Stimulated activated CD4-positive, alpha-beta T cell treated with anti-CD3 and anti-CD28 coated beads, Interleukin-2, amount 100 ng/mL, for 4 hours (primary cell): ENCODE data around the gene FOSL2.

Source experiments
- DNase-seq: peaks from one replicate; pipeline ENCODE4 v3.0.0-alpha.2; 2020; ENCODE audit warnings: low read depth

FOSL2 gene

GRCh38 chr2:28375236-28375635 is 17.4 kb upstream of the FOSL2 start:
- DNase-seq: no peak

- no peak for DNase-seq
These were observed 16.7 kb upstream of the FOSL2 start for GRCh38 chr2:28375742-28376631.

GRCh38 chr2:28377195-28377816 is 15.4 kb upstream of the FOSL2 start:
- no peak for DNase-seq

- DNase-seq: no peak
These were observed 14.5 kb upstream of the FOSL2 start for GRCh38 chr2:28377984-28378678.

- DNase-seq: no peak
These were observed 13.7 kb upstream of the FOSL2 start for GRCh38 chr2:28378679-28379584.

- no peak for DNase-seq
These were observed 12.4 kb upstream of the FOSL2 start for GRCh38 chr2:28380219-28380618.

GRCh38 chr2:28381225-28382180 is 11.2 kb upstream of the FOSL2 start:
- DNase-seq: no peak

- no peak for DNase-seq
These were observed 9.9 kb upstream of the FOSL2 start for GRCh38 chr2:28382755-28383154.

- no peak for DNase-seq
These were observed 5.3 kb upstream of the FOSL2 start for GRCh38 chr2:28387082-28387960.

GRCh38 chr2:28389399-28390240 is 3.0 kb upstream of the FOSL2 start:
- DNase-seq: no peak

GRCh38 chr2:28390241-28390745 is 2.4 kb upstream of the FOSL2 start:
- DNase-seq: peak; percentile 96

- DNase-seq: no peak
These were observed 1.7 kb upstream of the FOSL2 start for GRCh38 chr2:28390746-28391563.

GRCh38 chr2:28391564-28392296 is 928 bp upstream of the FOSL2 start:
- DNase-seq: no peak

GRCh38 chr2:28393114-28393836 is 617 bp downstream of the FOSL2 start:
- DNase-seq: peak; percentile 44

GRCh38 chr2:28394331-28394877 is 1.7 kb downstream of the FOSL2 start:
- no peak for DNase-seq

- no peak for DNase-seq
These were observed 2.3 kb downstream of the FOSL2 start for GRCh38 chr2:28394997-28395333.
